Kidney glomerular epithelial cell (primary cell): ENCODE results near the gene BBS9.
"Not testable (repeated sequence)": the region's sequence is repeated elsewhere in the genome, so short reads cannot be mapped to it uniquely, and the experiment has no call there.

Experiments used
- DNase-seq: peaks from one replicate; lab custom pipeline; 2025; lab: John Stamatoyannopoulos, UW

Gene BBS9

GRCh38 chr7:33500703-33501701 lies 371.6 kb downstream of the BBS9 start:
- DNase-seq: no peak

GRCh38 chr7:33503014-33503413 lies 373.6 kb downstream of the BBS9 start:
- DNase-seq: no peak

GRCh38 chr7:33503736-33504135 lies 374.4 kb downstream of the BBS9 start:
- no peak for DNase-seq

- DNase-seq: no peak
These were observed 374.9 kb downstream of the BBS9 start for GRCh38 chr7:33504266-33504665.

GRCh38 chr7:33509206-33509605 lies 379.8 kb downstream of the BBS9 start:
- no peak for DNase-seq

- DNase-seq: no peak
These were observed 382.4 kb downstream of the BBS9 start for GRCh38 chr7:33511778-33512177.

GRCh38 chr7:33516568-33516967 lies 387.2 kb downstream of the BBS9 start:
- no peak for DNase-seq

GRCh38 chr7:33517191-33517590 lies 387.8 kb downstream of the BBS9 start:
- DNase-seq: no peak

GRCh38 chr7:33527008-33527407 lies 397.6 kb downstream of the BBS9 start:
- not testable (repeated sequence) for DNase-seq

GRCh38 chr7:33527613-33528012 lies 398.2 kb downstream of the BBS9 start:
- DNase-seq: not testable (repeated sequence)

- DNase-seq: no peak
These were observed 399.7 kb downstream of the BBS9 start for GRCh38 chr7:33529070-33529469.

- DNase-seq: no peak
These were observed 401.3 kb downstream of the BBS9 start for GRCh38 chr7:33530664-33531063.

- no peak for DNase-seq
These were observed 402.5 kb downstream of the BBS9 start for GRCh38 chr7:33531888-33532287.

GRCh38 chr7:33534833-33535232 lies 405.5 kb downstream of the BBS9 start:
- no peak for DNase-seq

GRCh38 chr7:33535989-33536388 lies 406.6 kb downstream of the BBS9 start:
- DNase-seq: no peak

GRCh38 chr7:33536398-33537103 lies 407.2 kb downstream of the BBS9 start:
- no peak for DNase-seq

GRCh38 chr7:33537104-33537477 lies 407.7 kb downstream of the BBS9 start:
- no peak for DNase-seq

- no peak for DNase-seq
These were observed 409.8 kb downstream of the BBS9 start for GRCh38 chr7:33539198-33539597.

GRCh38 chr7:33539659-33540400 lies 410.5 kb downstream of the BBS9 start:
- no peak for DNase-seq

GRCh38 chr7:33547880-33548279 lies 418.5 kb downstream of the BBS9 start:
- no peak for DNase-seq

GRCh38 chr7:33550363-33550762 lies 421.0 kb downstream of the BBS9 start:
- DNase-seq: no peak

- DNase-seq: no peak
These were observed 421.6 kb downstream of the BBS9 start for GRCh38 chr7:33550979-33551378.
